Activated CD8-positive, alpha-beta T cell treated with anti-CD3 and anti-CD28 coated beads for 36 hours (primary cell): ENCODE results near the gene PSPN. TPM values are rescaled to one million over a fixed set of nuclear protein-coding genes. Genes with fewer than 3 reads are reported as not detected.
"Not testable (repeated sequence)": the region's sequence is repeated elsewhere in the genome, so short reads cannot be mapped to it uniquely, and the experiment has no call there.

Experiments
- ATAC-seq: fragments of 200-7000 bp; cut with Tn5 transposase; one replicate; pipeline ENCODE4 v1.10.0; 2021; ENCODE audit warnings: mild to moderate bottlenecking, moderate library complexity
- CTCF ChIA-PET: fragments of 350-600 bp; sonication (Branson Sonifier 250); formaldehyde crosslinking; loops from one replicate; lab custom pipeline; 2021; ENCODE audit warnings: antibody characterized with exemption; lab: Charles Lee
- POLR2A ChIA-PET: fragments of 350-600 bp; sonication (Branson Sonifier 250); formaldehyde crosslinking; loops from one replicate; lab custom pipeline; 2021; ENCODE audit warnings: antibody characterized with exemption; lab: Charles Lee
- DNase-seq: peaks from one replicate; pipeline ENCODE4 v3.0.0-alpha.2; 2020
- H3K27ac Mint-ChIP-seq: one replicate; pipeline ENCODE4 v1.8.0; 2021; ENCODE audit warnings: mild to moderate bottlenecking, mixed read lengths
- H3K27me3 Mint-ChIP-seq: one replicate; pipeline ENCODE4 v1.8.0; 2021; ENCODE audit warnings: mixed read lengths
- H3K36me3 Mint-ChIP-seq: one replicate; pipeline ENCODE4 v1.8.0; 2021; ENCODE audit warnings: low read depth, mixed read lengths
- H3K4me1 Mint-ChIP-seq: one replicate; pipeline ENCODE4 v1.8.0; 2021; ENCODE audit warnings: low read depth, mixed read lengths
- H3K4me3 Mint-ChIP-seq: one replicate; pipeline ENCODE4 v1.8.0; 2021; ENCODE audit warnings: mild to moderate bottlenecking, moderate library complexity, mixed read lengths
- H3K9me3 Mint-ChIP-seq: one replicate; pipeline ENCODE4 v1.8.0; 2021; ENCODE audit warnings: mixed read lengths
- intact Hi-C: fragments of 100-400 bp; cut with micrococcal nuclease; formaldehyde crosslinking; loops from one replicate; pipeline ENCODE4 v1.10.0; 2022
- total RNA-seq, 2 experiments: library from RNA; stranded (reverse); gene quantifications; one replicate each; pipeline ENCODE4 v1.2.3, GENCODE V29; 2021
- TF ChIP-seq, protein P1 (sequence below): fragments of 200-600 bp; IDR thresholded peaks from one replicate; pipeline ENCODE4 v1.8.0; 2022; ENCODE audit warnings: antibody characterized with exemption, mild to moderate bottlenecking

Gene PSPN
- total RNA-seq, 2 experiments from 2014 or later = 1.2 to 1.4 TPM

DNA sequence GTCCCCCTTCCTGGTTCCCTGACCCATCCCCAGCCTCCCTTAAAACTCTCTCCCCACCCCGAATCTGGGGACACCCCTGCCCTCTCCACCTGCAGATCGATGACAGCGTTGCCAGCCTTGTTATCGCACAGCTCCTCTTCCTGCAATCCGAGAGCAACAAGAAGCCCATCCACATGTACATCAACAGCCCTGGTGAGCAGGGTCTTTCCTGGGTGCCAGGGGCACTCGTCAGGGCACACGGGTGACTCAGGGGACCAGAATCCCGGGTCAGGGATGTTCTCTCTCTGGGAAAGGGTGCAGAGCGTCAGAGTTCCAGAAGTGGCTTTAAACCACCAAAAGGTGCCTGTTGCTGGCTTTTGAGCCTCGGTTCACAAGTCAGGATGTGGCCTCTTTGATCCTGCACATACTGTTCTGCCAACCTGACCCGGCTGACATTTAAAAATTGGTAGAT is 13.4 kb downstream of the PSPN start:
- POLR2A ChIA-PET = interaction anchor here (3.4 kb wide), 1 partner anchor 10 kb away, joined by 20 read pairs; the partner anchor contains the start of gene ALKBH7
- Mint-ChIP-seq H3K27ac (peak overlapping the region; percentile 97), H3K36me3 (peaks cover 34% of the 10 kb centered on the region), H3K27me3 (no peaks in the 10 kb centered on the region), H3K4me1 (peaks cover 14% of the 10 kb centered on the region), H3K9me3 (no peaks in the 10 kb centered on the region), H3K4me3 (peak overlapping the region; percentile 92)
- TF ChIP-seq, protein P1, sequence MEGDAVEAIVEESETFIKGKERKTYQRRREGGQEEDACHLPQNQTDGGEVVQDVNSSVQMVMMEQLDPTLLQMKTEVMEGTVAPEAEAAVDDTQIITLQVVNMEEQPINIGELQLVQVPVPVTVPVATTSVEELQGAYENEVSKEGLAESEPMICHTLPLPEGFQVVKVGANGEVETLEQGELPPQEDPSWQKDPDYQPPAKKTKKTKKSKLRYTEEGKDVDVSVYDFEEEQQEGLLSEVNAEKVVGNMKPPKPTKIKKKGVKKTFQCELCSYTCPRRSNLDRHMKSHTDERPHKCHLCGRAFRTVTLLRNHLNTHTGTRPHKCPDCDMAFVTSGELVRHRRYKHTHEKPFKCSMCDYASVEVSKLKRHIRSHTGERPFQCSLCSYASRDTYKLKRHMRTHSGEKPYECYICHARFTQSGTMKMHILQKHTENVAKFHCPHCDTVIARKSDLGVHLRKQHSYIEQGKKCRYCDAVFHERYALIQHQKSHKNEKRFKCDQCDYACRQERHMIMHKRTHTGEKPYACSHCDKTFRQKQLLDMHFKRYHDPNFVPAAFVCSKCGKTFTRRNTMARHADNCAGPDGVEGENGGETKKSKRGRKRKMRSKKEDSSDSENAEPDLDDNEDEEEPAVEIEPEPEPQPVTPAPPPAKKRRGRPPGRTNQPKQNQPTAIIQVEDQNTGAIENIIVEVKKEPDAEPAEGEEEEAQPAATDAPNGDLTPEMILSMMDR = no peak
- ATAC-seq (peak; percentile 31), DNase-seq (peak; percentile 64)
- intact Hi-C loops = no loop called here
- CTCF ChIA-PET = interaction anchor here (0.6 to 2.4 kb wide), 2 partner anchors 10 to 68 kb away, joined by 3 to 9 read pairs; partner anchors contain the start of gene ALKBH7

DNA sequence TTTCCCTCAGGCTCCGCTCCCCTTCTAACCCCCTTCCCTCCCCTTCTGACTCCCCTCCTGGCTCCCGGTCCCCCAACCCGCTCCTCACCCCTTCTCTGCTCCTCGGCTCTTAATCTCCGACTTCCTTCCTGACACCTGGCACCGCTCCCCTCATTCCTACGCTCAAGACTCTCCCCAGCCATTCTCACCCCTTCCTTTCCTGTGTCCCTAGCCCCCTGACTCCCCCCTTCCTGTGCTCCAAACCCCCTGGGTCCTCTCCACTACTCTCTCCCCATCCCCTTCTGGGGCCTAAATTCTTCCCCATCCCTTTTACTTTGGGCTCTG is 13.7 kb downstream of the PSPN start:
- DNase-seq (no peak), ATAC-seq (peak; percentile 2)
- no peaks in the 10 kb centered on the region for H3K27me3 Mint-ChIP-seq
- H3K27ac Mint-ChIP-seq = peak overlapping the region; percentile 97
- H3K36me3 Mint-ChIP-seq = peaks cover 34% of the 10 kb centered on the region
- H3K4me1 Mint-ChIP-seq = peaks cover 14% of the 10 kb centered on the region
- TF ChIP-seq, protein P1 = no peak
- peak overlapping the region; percentile 92 for H3K4me3 Mint-ChIP-seq
- POLR2A ChIA-PET = interaction anchor here (3.4 kb wide), 1 partner anchor 10 kb away, joined by 20 read pairs; the partner anchor contains the start of gene ALKBH7
- H3K9me3 Mint-ChIP-seq = no peaks in the 10 kb centered on the region
- intact Hi-C loops = no loop called here
- CTCF ChIA-PET = interaction anchor here (2.4 kb wide), 1 partner anchor 10 kb away, joined by 9 read pairs; the partner anchor contains the start of gene ALKBH7

DNA sequence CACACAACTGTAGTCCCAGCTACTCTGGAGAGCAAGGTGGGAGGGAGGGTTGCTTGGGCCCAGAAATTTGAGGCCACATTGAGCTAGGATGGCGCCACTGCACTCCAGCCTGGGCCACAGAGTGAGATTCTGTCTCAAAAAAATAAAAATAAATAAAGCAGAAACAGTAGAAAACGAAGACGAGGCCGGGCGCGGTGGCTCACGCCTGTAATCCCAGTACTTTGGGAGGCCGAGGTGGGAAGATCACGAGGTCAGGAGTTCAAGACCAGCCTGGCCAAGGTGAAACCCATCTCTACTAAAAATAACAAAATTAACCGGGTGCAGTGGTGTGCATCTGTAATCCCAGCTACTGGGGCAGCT is 14.9 kb downstream of the PSPN start:
- peak overlapping the region; percentile 97 for H3K27ac Mint-ChIP-seq
- POLR2A ChIA-PET = interaction anchor here (0.8 to 3.4 kb wide), 3 partner anchors 9 to 33 kb away, joined by 3 to 20 read pairs (median 3); partner anchors contain the start of gene ALKBH7

DNA sequence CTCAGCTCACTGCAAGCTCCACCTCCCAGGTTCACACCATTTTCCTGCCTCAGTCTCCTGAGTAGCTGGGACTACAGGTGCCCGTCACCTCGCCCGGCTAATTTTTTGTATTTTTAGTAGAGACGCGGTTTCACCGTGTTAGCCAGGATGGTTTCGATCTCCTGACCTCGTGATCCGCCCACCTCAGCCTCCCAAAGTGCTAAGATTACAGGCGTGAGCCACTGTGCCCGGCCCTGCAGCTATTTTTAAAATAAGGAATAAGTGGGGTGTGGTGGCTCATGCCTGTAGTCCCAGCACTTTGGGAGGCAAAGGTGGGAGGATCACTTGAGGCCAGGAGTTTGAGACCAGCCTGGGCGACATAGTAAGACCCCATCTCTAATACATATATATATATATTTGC is 15.3 kb downstream of the PSPN start:
- CTCF ChIA-PET = not testable (repeated sequence)

More for the DNA sequence above, 14.9 kb downstream of the PSPN start:
- DNase-seq, H3K9me3 Mint-ChIP-seq, intact Hi-C loops, H3K27me3 Mint-ChIP-seq, ATAC-seq, CTCF ChIA-PET: not testable (repeated sequence)
- H3K4me1 Mint-ChIP-seq = peaks cover 14% of the 10 kb centered on the region
- peak overlapping the region; percentile 92 for H3K4me3 Mint-ChIP-seq
- peaks cover 27% of the 10 kb centered on the region for H3K36me3 Mint-ChIP-seq

DNA sequence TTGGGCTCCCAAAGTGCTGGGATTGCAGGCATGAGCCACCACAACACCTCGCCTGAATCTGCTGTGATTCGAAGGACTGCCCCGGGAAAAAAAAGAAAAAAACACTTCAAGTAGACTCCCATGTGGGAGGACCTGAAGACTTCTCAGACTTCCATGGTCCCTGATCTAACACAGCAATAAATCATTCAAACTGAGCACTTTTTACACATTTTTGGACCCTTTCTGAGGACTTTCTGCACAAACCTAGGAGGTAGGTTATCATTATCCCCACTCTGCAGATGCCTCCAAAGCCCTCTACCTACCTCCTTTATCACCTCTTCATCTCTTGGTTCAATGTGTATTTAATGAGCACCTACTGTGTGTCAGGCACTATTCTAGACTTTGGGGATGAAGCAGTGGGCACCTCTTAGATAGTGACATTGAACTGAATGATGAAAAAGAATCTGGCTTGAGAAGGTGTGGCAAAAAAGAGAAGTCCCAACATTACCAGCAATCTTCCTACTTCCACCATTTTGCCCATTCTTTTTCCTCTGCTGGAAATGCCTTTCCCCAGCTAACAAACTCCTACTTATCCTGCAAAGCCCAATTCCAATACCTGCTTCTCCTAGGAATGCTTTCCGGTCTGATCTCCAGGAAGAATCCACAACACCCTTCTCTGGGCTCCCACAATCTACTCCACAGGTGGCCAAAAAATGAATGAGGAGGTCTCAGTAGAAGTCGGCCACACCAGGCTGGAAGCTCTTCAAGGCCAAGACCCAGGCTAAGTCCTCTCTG is 16.0 kb downstream of the PSPN start:
- no peak for ATAC-seq
- H3K4me1 Mint-ChIP-seq = peaks cover 14% of the 10 kb centered on the region
- H3K4me3 Mint-ChIP-seq = no peak overlapping the region
- no peak for DNase-seq
- ChIA-PET POLR2A (interaction anchor here (0.9 to 1.0 kb wide), 2 partner anchors 13 to 160 kb away, joined by 4 to 5 read pairs; partner anchors contain the start of gene ALKBH7), CTCF (no interaction called here)
- TF ChIP-seq, protein P1 = no peak
- H3K27ac Mint-ChIP-seq = no peak overlapping the region
- H3K27me3 Mint-ChIP-seq = no peaks in the 10 kb centered on the region
- peaks cover 19% of the 10 kb centered on the region for H3K36me3 Mint-ChIP-seq
- no peaks in the 10 kb centered on the region for H3K9me3 Mint-ChIP-seq
- intact Hi-C loops = no loop called here

More for the DNA sequence above, 15.3 kb downstream of the PSPN start:
- H3K9me3 Mint-ChIP-seq, DNase-seq, ATAC-seq, H3K27ac Mint-ChIP-seq, H3K27me3 Mint-ChIP-seq, intact Hi-C loops, H3K4me3 Mint-ChIP-seq: not testable (repeated sequence)
- H3K4me1 Mint-ChIP-seq = peaks cover 14% of the 10 kb centered on the region
- POLR2A ChIA-PET = interaction anchor here (0.9 to 1.0 kb wide), 2 partner anchors 13 to 161 kb away, joined by 4 to 5 read pairs; partner anchors contain the start of gene ALKBH7
- peaks cover 23% of the 10 kb centered on the region for H3K36me3 Mint-ChIP-seq
